HEK293 (cell line): ENCODE measurements around the gene OR2T2.

Source experiments
- CTCF ChIA-PET: fragments of 350-600 bp; formaldehyde crosslinking; extraction: SDS; loops from one replicate; lab custom pipeline; 2021; ENCODE audit warnings: antibody characterized with exemption; lab: Yijun Ruan, JAX
- POLR2A ChIA-PET: fragments of 300-600 bp; formaldehyde crosslinking; extraction: SDS; loops from one replicate; lab custom pipeline; 2020; ENCODE audit warnings: antibody characterized with exemption, inconsistent platforms; lab: Yijun Ruan, JAX
- H3K27ac ChIP-seq: fragments of 200-500 bp; sonication (Bioruptor generic); 2 replicates; pipeline ENCODE4 v1.5.1; 2014; ENCODE audit warnings: low read depth, low read length, control low read depth, inconsistent platforms; ENCODE audit errors: extremely low read depth
- H3K36me3 ChIP-seq, 2 experiments: fragments of 200-500 bp in 1 of 2; sonication (Bioruptor generic) in 1 of 2; 1 replicate in 1 of 2; 2 replicates in 1 of 2; pipeline ENCODE4 v1.5.1; 2014 to 2017; ENCODE audit warnings: inconsistent platforms in 2 of 2, low read length in 2 of 2; ENCODE audit not compliant: control insufficient read depth in 2 of 2, insufficient read depth in 1 of 2
- H3K4me1 ChIP-seq: fragments of 200-500 bp; sonication (Bioruptor generic); 2 replicates; pipeline ENCODE4 v1.5.1; 2014; ENCODE audit warnings: mild to moderate bottlenecking, low read length, inconsistent platforms; ENCODE audit not compliant: control insufficient read depth, insufficient read depth
- H3K4me3 ChIP-seq: 2 replicates; pipeline ENCODE4 v1.5.1; 2011; ENCODE audit warnings: low read depth, mild to moderate bottlenecking, control low read depth, low read length, moderate library complexity
- H3K9me3 ChIP-seq: fragments of 200-500 bp; sonication (Bioruptor generic); 2 replicates; pipeline ENCODE4 v1.5.1; 2014; ENCODE audit warnings: low read depth, low read length, inconsistent platforms; ENCODE audit not compliant: control insufficient read depth, insufficient read depth
- GFI1B ChIP-seq: fragments of 450-650 bp; formaldehyde crosslinking; IDR thresholded peaks from 2 replicates; pipeline ENCODE4 v1.5.1; 2016; ENCODE audit warnings: missing biosample characterization, missing genetic modification characterization
- KLF10 ChIP-seq: fragments of 450-650 bp; IDR thresholded peaks from 2 replicates; pipeline ENCODE4 v1.5.1; 2018; ENCODE audit warnings: missing biosample characterization, mild to moderate bottlenecking, missing genetic modification characterization
- KLF8 ChIP-seq: fragments of 450-650 bp; formaldehyde crosslinking; IDR thresholded peaks from 2 replicates; pipeline ENCODE4 v1.5.1; 2016; ENCODE audit warnings: missing biosample characterization, missing genetic modification characterization
- OSR2 ChIP-seq: fragments of 450-650 bp; formaldehyde crosslinking; IDR thresholded peaks from 2 replicates; pipeline ENCODE4 v1.5.1; 2016; ENCODE audit warnings: missing biosample characterization, missing genetic modification characterization
- YY1 ChIP-seq: fragments of 450-650 bp; formaldehyde crosslinking; IDR thresholded peaks from 2 replicates; pipeline ENCODE4 v1.5.1; 2018; ENCODE audit warnings: missing biosample characterization, missing genetic modification characterization
- ZNF175 ChIP-seq: fragments of 450-650 bp; formaldehyde crosslinking; IDR thresholded peaks from 2 replicates; pipeline ENCODE4 v1.5.1; 2016; ENCODE audit warnings: missing biosample characterization, missing genetic modification characterization
- ZNF239 ChIP-seq: fragments of 450-650 bp; formaldehyde crosslinking; IDR thresholded peaks from 2 replicates; pipeline ENCODE4 v1.5.1; 2016; ENCODE audit warnings: missing biosample characterization, missing genetic modification characterization
- ZNF24 ChIP-seq: fragments of 450-650 bp; formaldehyde crosslinking; IDR thresholded peaks from 2 replicates; pipeline ENCODE4 v1.5.1; 2016; ENCODE audit warnings: missing biosample characterization, missing genetic modification characterization
- ZNF426 ChIP-seq: fragments of 450-650 bp; formaldehyde crosslinking; IDR thresholded peaks from 2 replicates; pipeline ENCODE4 v1.5.1; 2017; ENCODE audit warnings: missing biosample characterization, missing genetic modification characterization, mild to moderate bottlenecking, inconsistent platforms, moderate library complexity
- ZNF433 ChIP-seq: fragments of 450-650 bp; formaldehyde crosslinking; IDR thresholded peaks from 2 replicates; pipeline ENCODE4 v1.5.1; 2016; ENCODE audit warnings: missing biosample characterization, missing genetic modification characterization, low read depth
- ZNF48 ChIP-seq: fragments of 450-650 bp; formaldehyde crosslinking; IDR thresholded peaks from 2 replicates; pipeline ENCODE4 v1.5.1; 2016; ENCODE audit warnings: missing biosample characterization, missing genetic modification characterization
- ZNF600 ChIP-seq: fragments of 450-650 bp; formaldehyde crosslinking; IDR thresholded peaks from 2 replicates; pipeline ENCODE4 v1.5.1; 2016; ENCODE audit warnings: missing biosample characterization, missing genetic modification characterization
- ZNF623 ChIP-seq: fragments of 450-650 bp; formaldehyde crosslinking; IDR thresholded peaks from 2 replicates; pipeline ENCODE4 v1.5.1; 2016; ENCODE audit warnings: missing biosample characterization, missing genetic modification characterization
- ZNF658 ChIP-seq: fragments of 450-650 bp; formaldehyde crosslinking; IDR thresholded peaks from 2 replicates; pipeline ENCODE4; 2016; ENCODE audit warnings: missing biosample characterization, missing genetic modification characterization
- ZNF670 ChIP-seq: fragments of 450-650 bp; formaldehyde crosslinking; IDR thresholded peaks from 2 replicates; pipeline ENCODE4 v1.5.1; 2016; ENCODE audit warnings: missing biosample characterization, missing genetic modification characterization, low read depth
- ZNF776 ChIP-seq: fragments of 450-650 bp; formaldehyde crosslinking; IDR thresholded peaks from 2 replicates; pipeline ENCODE4 v1.5.0; 2017; ENCODE audit warnings: missing biosample characterization, missing genetic modification characterization, borderline replicate concordance
- TF ChIP-seq, protein P1 (sequence below): fragments of 450-650 bp; formaldehyde crosslinking; IDR thresholded peaks from 2 replicates; pipeline ENCODE4 v1.5.1; 2016; ENCODE audit warnings: missing biosample characterization, missing genetic modification characterization, borderline replicate concordance
- TF ChIP-seq, protein P2 (sequence below): fragments of 450-650 bp; formaldehyde crosslinking; optimal IDR thresholded peaks from 2 replicates; pipeline ENCODE3; 2016; ENCODE audit warnings: missing biosample characterization, mild to moderate bottlenecking, missing genetic modification characterization
- TF ChIP-seq, protein P3 (sequence below): fragments of 450-650 bp; formaldehyde crosslinking; IDR thresholded peaks from 2 replicates; pipeline ENCODE4 v1.5.1; 2016; ENCODE audit warnings: missing biosample characterization, missing genetic modification characterization
- TF ChIP-seq, protein P4 (sequence below): fragments of 450-650 bp; formaldehyde crosslinking; IDR thresholded peaks from 2 replicates; pipeline ENCODE4 v1.5.1; 2016; ENCODE audit warnings: missing biosample characterization, missing genetic modification characterization
- TF ChIP-seq, protein P5 (sequence below): fragments of 450-650 bp; formaldehyde crosslinking; IDR thresholded peaks from 2 replicates; pipeline ENCODE4 v1.5.1; 2016; ENCODE audit warnings: missing biosample characterization, missing genetic modification characterization

OR2T2 gene

DNA sequence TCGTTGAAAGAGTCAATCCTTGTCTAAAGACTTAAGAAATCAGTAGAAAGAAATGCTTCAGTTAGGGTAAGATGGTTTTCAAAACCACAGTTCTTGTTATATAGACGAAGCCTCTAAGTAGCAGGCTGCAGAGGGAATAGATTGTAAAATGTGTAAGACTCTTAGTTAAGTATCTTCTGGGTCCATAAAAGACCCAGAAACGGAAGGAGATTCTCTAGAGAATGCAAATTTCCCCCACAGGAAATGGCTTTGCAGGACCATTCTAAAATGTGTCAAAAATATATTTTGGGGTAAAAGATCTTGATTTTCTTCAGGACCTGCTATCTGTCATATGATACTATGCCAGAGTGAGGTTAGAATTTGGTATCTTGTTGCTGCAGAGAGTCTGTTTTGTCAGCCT lies 29.2 kb upstream of the OR2T2 start (continued):
- TF ChIP-seq, protein P1, sequence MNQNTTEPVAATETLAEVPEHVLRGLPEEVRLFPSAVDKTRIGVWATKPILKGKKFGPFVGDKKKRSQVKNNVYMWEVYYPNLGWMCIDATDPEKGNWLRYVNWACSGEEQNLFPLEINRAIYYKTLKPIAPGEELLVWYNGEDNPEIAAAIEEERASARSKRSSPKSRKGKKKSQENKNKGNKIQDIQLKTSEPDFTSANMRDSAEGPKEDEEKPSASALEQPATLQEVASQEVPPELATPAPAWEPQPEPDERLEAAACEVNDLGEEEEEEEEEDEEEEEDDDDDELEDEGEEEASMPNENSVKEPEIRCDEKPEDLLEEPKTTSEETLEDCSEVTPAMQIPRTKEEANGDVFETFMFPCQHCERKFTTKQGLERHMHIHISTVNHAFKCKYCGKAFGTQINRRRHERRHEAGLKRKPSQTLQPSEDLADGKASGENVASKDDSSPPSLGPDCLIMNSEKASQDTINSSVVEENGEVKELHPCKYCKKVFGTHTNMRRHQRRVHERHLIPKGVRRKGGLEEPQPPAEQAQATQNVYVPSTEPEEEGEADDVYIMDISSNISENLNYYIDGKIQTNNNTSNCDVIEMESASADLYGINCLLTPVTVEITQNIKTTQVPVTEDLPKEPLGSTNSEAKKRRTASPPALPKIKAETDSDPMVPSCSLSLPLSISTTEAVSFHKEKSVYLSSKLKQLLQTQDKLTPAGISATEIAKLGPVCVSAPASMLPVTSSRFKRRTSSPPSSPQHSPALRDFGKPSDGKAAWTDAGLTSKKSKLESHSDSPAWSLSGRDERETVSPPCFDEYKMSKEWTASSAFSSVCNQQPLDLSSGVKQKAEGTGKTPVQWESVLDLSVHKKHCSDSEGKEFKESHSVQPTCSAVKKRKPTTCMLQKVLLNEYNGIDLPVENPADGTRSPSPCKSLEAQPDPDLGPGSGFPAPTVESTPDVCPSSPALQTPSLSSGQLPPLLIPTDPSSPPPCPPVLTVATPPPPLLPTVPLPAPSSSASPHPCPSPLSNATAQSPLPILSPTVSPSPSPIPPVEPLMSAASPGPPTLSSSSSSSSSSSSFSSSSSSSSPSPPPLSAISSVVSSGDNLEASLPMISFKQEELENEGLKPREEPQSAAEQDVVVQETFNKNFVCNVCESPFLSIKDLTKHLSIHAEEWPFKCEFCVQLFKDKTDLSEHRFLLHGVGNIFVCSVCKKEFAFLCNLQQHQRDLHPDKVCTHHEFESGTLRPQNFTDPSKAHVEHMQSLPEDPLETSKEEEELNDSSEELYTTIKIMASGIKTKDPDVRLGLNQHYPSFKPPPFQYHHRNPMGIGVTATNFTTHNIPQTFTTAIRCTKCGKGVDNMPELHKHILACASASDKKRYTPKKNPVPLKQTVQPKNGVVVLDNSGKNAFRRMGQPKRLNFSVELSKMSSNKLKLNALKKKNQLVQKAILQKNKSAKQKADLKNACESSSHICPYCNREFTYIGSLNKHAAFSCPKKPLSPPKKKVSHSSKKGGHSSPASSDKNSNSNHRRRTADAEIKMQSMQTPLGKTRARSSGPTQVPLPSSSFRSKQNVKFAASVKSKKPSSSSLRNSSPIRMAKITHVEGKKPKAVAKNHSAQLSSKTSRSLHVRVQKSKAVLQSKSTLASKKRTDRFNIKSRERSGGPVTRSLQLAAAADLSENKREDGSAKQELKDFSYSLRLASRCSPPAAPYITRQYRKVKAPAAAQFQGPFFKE: no peak

DNA sequence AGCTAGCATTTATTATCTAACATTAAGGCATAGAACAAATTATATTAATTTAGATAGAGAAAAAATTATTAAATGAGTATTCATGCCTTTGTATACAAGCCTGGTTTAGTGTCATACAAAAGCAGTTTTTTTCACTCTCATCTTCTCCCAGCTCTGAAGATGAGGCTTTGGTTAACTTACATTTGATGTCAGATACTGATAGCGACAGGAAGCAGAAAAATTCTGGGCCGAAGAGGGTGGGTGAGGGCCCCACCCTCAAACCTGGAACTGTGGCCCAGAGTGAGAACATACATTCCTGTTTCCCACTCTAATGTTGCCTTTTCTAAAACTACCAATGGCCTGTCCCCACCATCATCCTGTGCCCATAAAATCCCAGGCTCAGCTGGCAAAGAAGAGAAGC lies 27.6 kb upstream of the OR2T2 start:
- Histone ChIP-seq H3K27ac (no peak overlapping the region), H3K4me1 (no peaks in the 10 kb centered on the region), H3K36me3 (no peaks in the 10 kb centered on the region), H3K4me3 (no peak overlapping the region), H3K9me3 (no peaks in the 10 kb centered on the region)
- ChIA-PET POLR2A (no interaction called here), CTCF (interaction anchor here (0.7 kb wide), 1 partner anchor 14 kb away, joined by 4 read pairs; no protein-coding TSS in a partner anchor)
- TF ChIP-seq ZNF433 (tag by site-specific recombination) (no peak), KLF10 (no peak), GFI1B (tag by site-specific recombination) (no peak), ZNF658 (tag by site-specific recombination) (no peak), ZNF623 (tag by site-specific recombination) (no peak), OSR2 (no peak), YY1 (tag by site-specific recombination) (no peak), KLF8 (tag by site-specific recombination) (no peak), ZNF670 (tag by site-specific recombination) (no peak), ZNF48 (no peak), ZNF600 (tag by site-specific recombination) (no peak), ZNF239 (tag by site-specific recombination) (no peak), ZNF175 (tag by site-specific recombination) (no peak), ZNF426 (tag by site-specific recombination) (no peak), ZNF24 (tag by site-specific recombination) (no peak), ZNF776 (tag by site-specific recombination) (no peak)
- TF ChIP-seq, protein P2, sequence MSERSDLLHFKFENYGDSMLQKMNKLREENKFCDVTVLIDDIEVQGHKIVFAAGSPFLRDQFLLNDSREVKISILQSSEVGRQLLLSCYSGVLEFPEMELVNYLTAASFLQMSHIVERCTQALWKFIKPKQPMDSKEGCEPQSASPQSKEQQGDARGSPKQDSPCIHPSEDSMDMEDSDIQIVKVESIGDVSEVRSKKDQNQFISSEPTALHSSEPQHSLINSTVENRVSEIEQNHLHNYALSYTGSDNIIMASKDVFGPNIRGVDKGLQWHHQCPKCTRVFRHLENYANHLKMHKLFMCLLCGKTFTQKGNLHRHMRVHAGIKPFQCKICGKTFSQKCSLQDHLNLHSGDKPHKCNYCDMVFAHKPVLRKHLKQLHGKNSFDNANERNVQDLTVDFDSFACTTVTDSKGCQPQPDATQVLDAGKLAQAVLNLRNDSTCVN (tag by site-specific recombination): no peak
- TF ChIP-seq, protein P3, sequence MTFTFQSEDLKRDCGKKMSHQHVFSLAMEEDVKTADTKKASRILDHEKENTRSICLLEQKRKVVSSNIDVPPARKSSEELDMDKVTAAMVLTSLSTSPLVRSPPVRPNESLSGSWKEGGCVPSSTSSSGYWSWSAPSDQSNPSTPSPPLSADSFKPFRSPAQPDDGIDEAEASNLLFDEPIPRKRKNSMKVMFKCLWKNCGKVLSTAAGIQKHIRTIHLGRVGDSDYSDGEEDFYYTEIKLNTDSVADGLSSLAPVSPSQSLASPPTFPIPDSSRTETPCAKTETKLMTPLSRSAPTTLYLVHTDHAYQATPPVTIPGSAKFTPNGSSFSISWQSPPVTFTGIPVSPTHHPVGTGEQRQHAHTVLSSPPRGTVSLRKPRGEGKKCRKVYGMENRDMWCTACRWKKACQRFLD (tag by site-specific recombination): no peak
- TF ChIP-seq, protein P4, sequence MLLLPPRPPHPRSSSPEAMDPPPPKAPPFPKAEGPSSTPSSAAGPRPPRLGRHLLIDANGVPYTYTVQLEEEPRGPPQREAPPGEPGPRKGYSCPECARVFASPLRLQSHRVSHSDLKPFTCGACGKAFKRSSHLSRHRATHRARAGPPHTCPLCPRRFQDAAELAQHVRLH (tag by site-specific recombination): no peak
- TF ChIP-seq, protein P5, sequence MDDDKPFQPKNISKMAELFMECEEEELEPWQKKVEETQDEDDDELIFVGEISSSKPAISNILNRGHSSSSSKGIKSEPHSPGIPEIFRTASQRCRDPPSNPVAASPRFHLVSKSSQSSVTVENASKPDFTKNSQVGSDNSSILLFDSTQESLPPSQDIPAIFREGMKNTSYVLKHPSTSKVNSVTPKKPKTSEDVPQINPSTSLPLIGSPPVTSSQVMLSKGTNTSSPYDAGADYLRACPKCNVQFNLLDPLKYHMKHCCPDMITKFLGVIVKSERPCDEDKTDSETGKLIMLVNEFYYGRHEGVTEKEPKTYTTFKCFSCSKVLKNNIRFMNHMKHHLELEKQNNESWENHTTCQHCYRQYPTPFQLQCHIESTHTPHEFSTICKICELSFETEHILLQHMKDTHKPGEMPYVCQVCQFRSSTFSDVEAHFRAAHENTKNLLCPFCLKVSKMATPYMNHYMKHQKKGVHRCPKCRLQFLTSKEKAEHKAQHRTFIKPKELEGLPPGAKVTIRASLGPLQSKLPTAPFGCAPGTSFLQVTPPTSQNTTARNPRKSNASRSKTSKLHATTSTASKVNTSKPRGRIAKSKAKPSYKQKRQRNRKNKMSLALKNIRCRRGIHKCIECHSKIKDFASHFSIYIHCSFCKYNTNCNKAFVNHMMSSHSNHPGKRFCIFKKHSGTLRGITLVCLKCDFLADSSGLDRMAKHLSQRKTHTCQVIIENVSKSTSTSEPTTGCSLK (tag by site-specific recombination): no peak
- TF ChIP-seq, all 188 proteins: peak for 0
